HepG2 (cell line): ENCODE measurements around the gene VCL. TPM values are rescaled to one million over a fixed set of nuclear protein-coding genes. Genes with fewer than 3 reads are reported as not detected.
A peak's percentile ranks its signal among the peaks of the same experiment; 100 is the strongest.

Source experiments
- AGO2 ChIP-seq: fragments of 200-400 bp; formaldehyde crosslinking; optimal IDR thresholded peaks from 2 replicates; pipeline ENCODE3; 2017; ENCODE audit warnings: mild to moderate bottlenecking, low read depth, low read length, moderate library complexity
- E2F5 ChIP-seq: sonication (generic); formaldehyde crosslinking; conservative IDR thresholded peaks from 2 replicates; pipeline ENCODE4 v1.4.0; 2020; ENCODE audit warnings: missing genetic modification reagents
- ELF4 ChIP-seq: sonication (generic); formaldehyde crosslinking; IDR thresholded peaks from 2 replicates; pipeline ENCODE4 v1.5.0; 2020; ENCODE audit warnings: missing genetic modification reagents, mild to moderate bottlenecking, moderate library complexity, borderline replicate concordance
- GATAD1 ChIP-seq: IDR thresholded peaks from 2 replicates; pipeline ENCODE4 v1.6.1; 2016; ENCODE audit warnings: missing genetic modification reagents, missing compliant biosample characterization
- GTF2F1 ChIP-seq: fragments of 150-350 bp; IDR thresholded peaks from 2 replicates; pipeline ENCODE4 v1.6.1; 2014; ENCODE audit warnings: low read length
- GZF1 ChIP-seq: sonication (generic); formaldehyde crosslinking; IDR thresholded peaks from 2 replicates; pipeline ENCODE4 v1.5.1; 2020; ENCODE audit warnings: mild to moderate bottlenecking, missing genetic modification reagents
- HOXA5 ChIP-seq: sonication (generic); formaldehyde crosslinking; IDR thresholded peaks from 2 replicates; pipeline ENCODE4 v1.4.0; 2020; ENCODE audit warnings: missing genetic modification reagents
- KDM2A ChIP-seq: sonication (generic); formaldehyde crosslinking; IDR thresholded peaks from 2 replicates; pipeline ENCODE4 v1.4.0; 2020; ENCODE audit warnings: low read depth, missing genetic modification reagents, borderline replicate concordance
- MIER3 ChIP-seq: IDR thresholded peaks from 2 replicates; pipeline ENCODE4 v1.6.1; 2016; ENCODE audit warnings: missing compliant biosample characterization, borderline replicate concordance
- MLXIP ChIP-seq: sonication (generic); formaldehyde crosslinking; IDR thresholded peaks from 2 replicates; pipeline ENCODE4 v1.9.0; 2021; ENCODE audit warnings: missing genetic modification reagents, borderline replicate concordance
- NFIC ChIP-seq: IDR thresholded peaks from 2 replicates; pipeline ENCODE4 v1.6.1; 2012; ENCODE audit warnings: mild to moderate bottlenecking, low read length, inconsistent platforms
- NFYB ChIP-seq: sonication (generic); formaldehyde crosslinking; IDR thresholded peaks from 2 replicates; pipeline ENCODE4 v1.4.0; 2020; ENCODE audit warnings: missing genetic modification reagents
- POLR2A ChIP-seq, 2 experiments: IDR thresholded peaks; 2 replicates each; pipeline ENCODE4 v1.6.1; 2011; ENCODE audit warnings: low read depth in 2 of 2, low read length in 2 of 2, mild to moderate bottlenecking in 1 of 2, moderate library complexity in 1 of 2; ENCODE audit not compliant: insufficient read depth in 1 of 2
- POLR2AphosphoS5 ChIP-seq: IDR thresholded peaks from 2 replicates; pipeline ENCODE4 v1.6.1; 2012; ENCODE audit warnings: low read depth, low read length
- SMARCC2 ChIP-seq: fragments of 450-650 bp; IDR thresholded peaks from 2 replicates; pipeline ENCODE4 v1.6.1; 2017; ENCODE audit warnings: antibody characterized with exemption, mild to moderate bottlenecking
- SOX6 ChIP-seq, 2 experiments: fragments of 450-650 bp in 1 of 2; sonication (generic) in 1 of 2; formaldehyde crosslinking in 1 of 2; IDR thresholded peaks; 2 replicates each; pipeline versions ENCODE4 v1.4.0 to v1.6.1; 2017 to 2020; ENCODE audit warnings: antibody characterized with exemption in 1 of 2, mild to moderate bottlenecking in 1 of 2, missing genetic modification reagents in 1 of 2
- YY1 ChIP-seq: IDR thresholded peaks from 2 replicates; pipeline ENCODE4 v1.6.1; 2011; ENCODE audit warnings: low read length, low read depth, moderate library complexity, mild to moderate bottlenecking; ENCODE audit not compliant: insufficient read depth, insufficient replicate concordance
- ZBTB38 ChIP-seq: sonication (generic); formaldehyde crosslinking; IDR thresholded peaks from 2 replicates; pipeline ENCODE4 v1.5.1; 2020; ENCODE audit warnings: mild to moderate bottlenecking, missing genetic modification reagents
- ZFP37 ChIP-seq: sonication (generic); formaldehyde crosslinking; IDR thresholded peaks from 2 replicates; pipeline ENCODE4 v1.4.0; 2020; ENCODE audit warnings: missing genetic modification reagents, borderline replicate concordance
- ZFP41 ChIP-seq: sonication (generic); formaldehyde crosslinking; IDR thresholded peaks from 2 replicates; pipeline ENCODE4 v1.4.0; 2020; ENCODE audit warnings: mild to moderate bottlenecking, missing genetic modification reagents, borderline replicate concordance
- ZMAT3 ChIP-seq: sonication (generic); formaldehyde crosslinking; conservative IDR thresholded peaks from 2 replicates; pipeline ENCODE4 v1.7.0; 2021; ENCODE audit warnings: missing genetic modification reagents
- ZNF574 ChIP-seq: sonication (generic); formaldehyde crosslinking; IDR thresholded peaks from 2 replicates; pipeline ENCODE4 v1.4.0; 2020; ENCODE audit warnings: missing genetic modification reagents
- ZNF878 ChIP-seq: sonication (generic); formaldehyde crosslinking; IDR thresholded peaks from 2 replicates; pipeline ENCODE4 v1.8.1; 2023; ENCODE audit warnings: mild to moderate bottlenecking, missing genetic modification reagents, moderate library complexity
- ZSCAN31 ChIP-seq: sonication (generic); formaldehyde crosslinking; IDR thresholded peaks from 2 replicates; pipeline ENCODE4 v1.5.0; 2020; ENCODE audit warnings: low read depth, mild to moderate bottlenecking, missing genetic modification reagents
- polyA plus RNA-seq, 8 experiments: library from polyadenylated mRNA; depleted of rRNA in 3 of 8; stranded (reverse) in 7 of 8; unstranded in 1 of 8; fragments of >200 nt; fragmentation: Illumina TruSeq in 4 of 8; extraction: Trizol in 4 of 8; gene quantifications; 2 replicates each; pipeline versions ENCODE4 v1.2.1 to v1.2.3, GENCODE V29; 2011 to 2016; ENCODE audit warnings: low read depth in 4 of 8, missing spikeins in 1 of 8, mixed read lengths in 1 of 8; ENCODE audit not compliant: insufficient read depth in 1 of 8
- total RNA-seq, 5 experiments: library from RNA; depleted of rRNA; stranded (reverse); fragments of >200 nt; fragmentation: Illumina TruSeq; extraction: Trizol; gene quantifications; 2 replicates each; pipeline ENCODE4 v1.2.3, GENCODE V29; 2016; ENCODE audit warnings: low read depth in 1 of 5

Gene VCL
- total and polyA plus RNA-seq, 2 of the 13 experiments (the other 11 are each of a cell fraction or from before 2014, with no cell fraction given) = 17.3 to 26.9 TPM

GRCh38 chr10:73997787-73998622 lies at the start of gene VCL (continued):
- 0 out of 2 replicates have a peak, but pooled peaks have one; percentile 39 for TF ChIP-seq GTF2F1
- TF ChIP-seq ZFP41 (CRISPR knock-in tag) = no peak
- no peak for TF ChIP-seq ZFP37
- TF ChIP-seq AGO2 = peak; percentile 79
- TF ChIP-seq GZF1 (CRISPR knock-in tag) = no peak
- TF ChIP-seq GATAD1 = 0 out of 2 replicates have a peak, but pooled peaks have one; percentile 12
- peak; percentile 64; the same call in 1 of the 2 replicates for TF ChIP-seq ZMAT3 (CRISPR knock-in tag)
- TF ChIP-seq ELF4 = peak; percentile 22; the same call in 1 of the 2 replicates
- TF ChIP-seq NFIC = no peak
- TF ChIP-seq YY1 = peak; percentile 17
- no peak for TF ChIP-seq SOX6 (IDR thresholded peaks at IDR 0.05)
- peak; percentile 44 for TF ChIP-seq SOX6 (CRISPR knock-in tag; IDR thresholded peaks at IDR 0.05)
- TF ChIP-seq E2F5 = 0 out of 2 replicates have a peak, but pooled peaks have one; percentile 9
- peak; percentile 89 for TF ChIP-seq POLR2AphosphoS5
- peak; percentile 67; the same call in 1 of the 2 replicates for TF ChIP-seq ZSCAN31
- TF ChIP-seq MLXIP (CRISPR knock-in tag) = no peak
- 0 out of 2 replicates have a peak, but pooled peaks have one; percentile 64 for TF ChIP-seq KDM2A
- peak; percentile 96 to 98 for TF ChIP-seq POLR2A (IDR thresholded peaks at IDR 0.05; ENCODE audit: insufficient read depth in 1 of 2, low read depth in 2 of 2, low read length in 2 of 2)
- no peak; the same call in 1 of the 2 replicates for TF ChIP-seq HOXA5 (CRISPR knock-in tag)
- no peak for TF ChIP-seq SMARCC2
- TF ChIP-seq ZNF574 (CRISPR knock-in tag) = peak; percentile 73
- peak; percentile 14; the same call in 1 of the 2 replicates for TF ChIP-seq ZBTB38 (CRISPR knock-in tag)
- no peak for TF ChIP-seq ZNF878 (CRISPR knock-in tag)
- TF ChIP-seq NFYB (CRISPR knock-in tag) = peak; percentile 87
- peak; percentile 56; the same call in 1 of the 2 replicates for TF ChIP-seq MIER3 (CRISPR knock-in tag)
